LNCAP (cell line): ENCODE results near the gene PYCARD.

Source experiments
- CTCF ChIP-seq: fragments of 450-650 bp; IDR thresholded peaks from 2 replicates; pipeline ENCODE4 v1.5.1; 2017; ENCODE audit warnings: mild to moderate bottlenecking

PYCARD gene

GRCh38 chr16:31238041-31238440 is 35.5 kb upstream of the PYCARD start:
- TF ChIP-seq CTCF, result no peak

GRCh38 chr16:31229501-31229900 is 26.9 kb upstream of the PYCARD start:
- no peak for TF ChIP-seq CTCF

- TF ChIP-seq CTCF, result no peak
Observed at GRCh38 chr16:31228206-31228605, 25.6 kb upstream of the PYCARD start.

- no peak for TF ChIP-seq CTCF
Observed at GRCh38 chr16:31225193-31225592, 22.6 kb upstream of the PYCARD start.

- TF ChIP-seq CTCF, result no peak
Observed at GRCh38 chr16:31224092-31224955, 21.8 kb upstream of the PYCARD start.

GRCh38 chr16:31223044-31223443 is 20.5 kb upstream of the PYCARD start:
- TF ChIP-seq CTCF, result no peak

- TF ChIP-seq CTCF, result no peak
Observed at GRCh38 chr16:31221357-31222160, 19.0 kb upstream of the PYCARD start.
